Measurements from ENCODE around the gene CNOT4. TPM values are rescaled to one million over a fixed set of nuclear protein-coding genes. Genes with fewer than 3 reads are reported as not detected.

Gene CNOT4
- 7.3 and 7.8 TPM in 2 replicates for total RNA-seq

GRCh38 chr7:135509839-135510591 lies at the start of gene CNOT4:
Gene CNOT4 (minus strand): TSS chr7:135510102. CDS start chr7:135438331, 71,771 bp downstream.

GRCh38 chr7:135557455-135558336 lies 47.8 kb upstream of the CNOT4 start, which contains the start of gene NUP205:
Gene NUP205 (plus strand): TSS chr7:135557917. CDS start chr7:135557945, 28 bp downstream.

Other genes starting within 250 kb of the CNOT4 start
- 66.2 and 69.0 TPM in 2 replicates for gene NUP205, start 47.8 kb upstream of the CNOT4 start, total RNA-seq
- gene STMP1, start 152.4 kb upstream of the CNOT4 start, total RNA-seq, result 15.0 and 16.8 TPM in 2 replicates
- gene SLC13A4, start 218.1 kb upstream of the CNOT4 start, total RNA-seq, result not detected in 2 replicates
- 0.10 TPM in 1 of 2 replicates, not detected in the other for gene FAM180A, start 238.7 kb upstream of the CNOT4 start, total RNA-seq